RWPE1 (cell line): ENCODE results near the gene GPR176.

ENCODE experiments used
- CTCF ChIA-PET: fragments of 350-600 bp; sonication (Branson Sonifier 250); formaldehyde crosslinking; extraction: SDS; loops from one replicate; lab custom pipeline; 2021; lab: Yijun Ruan, JAX
- POLR2A ChIA-PET: fragments of 400-600 bp; formaldehyde crosslinking; extraction: SDS; loops from one replicate; lab custom pipeline; 2020; ENCODE audit warnings: antibody characterized with exemption; ENCODE audit not compliant: low non-redundant PET; lab: Yijun Ruan, JAX
- DNase-seq: peaks from one replicate; pipeline ENCODE4 v3.0.0; 2012; ENCODE audit warnings: low spot score
- H3K27ac ChIP-seq: fragments of 450-650 bp; 2 replicates; pipeline ENCODE4 v1.5.1; 2017
- TF ChIP-seq, protein P1 (sequence below): fragments of 450-650 bp; conservative IDR thresholded peaks from 2 replicates; pipeline ENCODE4 v1.5.1; 2017; ENCODE audit warnings: low read depth, mild to moderate bottlenecking

GPR176 gene

GRCh38 chr15:39784125-39784524 is 135.9 kb downstream of the GPR176 start:
- TF ChIP-seq, protein P1, sequence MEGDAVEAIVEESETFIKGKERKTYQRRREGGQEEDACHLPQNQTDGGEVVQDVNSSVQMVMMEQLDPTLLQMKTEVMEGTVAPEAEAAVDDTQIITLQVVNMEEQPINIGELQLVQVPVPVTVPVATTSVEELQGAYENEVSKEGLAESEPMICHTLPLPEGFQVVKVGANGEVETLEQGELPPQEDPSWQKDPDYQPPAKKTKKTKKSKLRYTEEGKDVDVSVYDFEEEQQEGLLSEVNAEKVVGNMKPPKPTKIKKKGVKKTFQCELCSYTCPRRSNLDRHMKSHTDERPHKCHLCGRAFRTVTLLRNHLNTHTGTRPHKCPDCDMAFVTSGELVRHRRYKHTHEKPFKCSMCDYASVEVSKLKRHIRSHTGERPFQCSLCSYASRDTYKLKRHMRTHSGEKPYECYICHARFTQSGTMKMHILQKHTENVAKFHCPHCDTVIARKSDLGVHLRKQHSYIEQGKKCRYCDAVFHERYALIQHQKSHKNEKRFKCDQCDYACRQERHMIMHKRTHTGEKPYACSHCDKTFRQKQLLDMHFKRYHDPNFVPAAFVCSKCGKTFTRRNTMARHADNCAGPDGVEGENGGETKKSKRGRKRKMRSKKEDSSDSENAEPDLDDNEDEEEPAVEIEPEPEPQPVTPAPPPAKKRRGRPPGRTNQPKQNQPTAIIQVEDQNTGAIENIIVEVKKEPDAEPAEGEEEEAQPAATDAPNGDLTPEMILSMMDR, result no peak
- ChIA-PET POLR2A (no interaction called here), CTCF (no interaction called here)
- H3K27ac ChIP-seq, result no peak overlapping the region
- no peak for DNase-seq

DNA sequence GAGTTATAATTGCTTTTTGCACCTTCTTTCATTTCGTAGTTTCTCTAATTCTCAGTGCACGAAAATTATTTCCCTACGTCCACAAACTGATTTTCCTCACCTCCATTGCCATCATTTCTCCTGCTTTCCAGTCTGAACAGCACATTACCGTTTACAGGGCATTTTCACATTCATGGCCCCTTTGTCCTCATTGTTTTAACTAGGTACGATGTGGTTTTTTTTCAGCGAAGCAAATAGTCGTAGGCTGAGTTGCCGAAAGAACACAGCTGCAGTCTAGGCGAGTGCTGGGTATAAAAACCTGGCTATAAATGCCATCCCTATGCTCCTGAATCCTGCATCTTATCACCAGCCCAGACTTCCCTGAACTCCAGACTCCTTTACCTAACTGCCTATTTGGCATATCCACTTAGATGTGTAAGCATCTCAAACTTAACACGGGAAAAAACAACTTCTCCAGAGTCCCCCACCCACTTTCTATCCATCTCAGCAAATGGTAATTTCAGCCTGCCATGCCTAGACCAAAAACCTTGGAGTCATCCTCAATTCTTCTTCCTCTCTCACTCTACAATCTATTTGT is 136.7 kb downstream of the GPR176 start:
- POLR2A ChIA-PET, result interaction anchor here (1.0 kb wide), 1 partner anchor 137 kb away, joined by 3 read pairs; the partner anchor contains the start of gene GPR176
- CTCF ChIA-PET, result interaction anchor here (0.6 kb wide), 2 partner anchors 22 to 188 kb away, joined by 3 to 4 read pairs; no protein-coding TSS in a partner anchor

GRCh38 chr15:39782441-39783138 is 137.5 kb downstream of the GPR176 start, which contains the start of gene FSIP1:
Gene FSIP1 (minus strand): TSS chr15:39782841. CDS start chr15:39776524, 6,317 bp downstream.
- CTCF ChIA-PET, result interaction anchor here (0.6 kb wide), 2 partner anchors 23 to 188 kb away, joined by 3 to 4 read pairs; no protein-coding TSS in a partner anchor
- DNase-seq, result peak; percentile 99
- POLR2A ChIA-PET, result interaction anchor here (1.0 kb wide), 1 partner anchor 138 kb away, joined by 3 read pairs; the partner anchor contains the start of gene GPR176

More for the DNA sequence above, 136.7 kb downstream of the GPR176 start:
- H3K27ac ChIP-seq, result peak overlapping the region; percentile 83; the same call in 1 of the 2 replicates
- TF ChIP-seq, protein P1, result no peak
- peak; percentile 26 for DNase-seq

DNA sequence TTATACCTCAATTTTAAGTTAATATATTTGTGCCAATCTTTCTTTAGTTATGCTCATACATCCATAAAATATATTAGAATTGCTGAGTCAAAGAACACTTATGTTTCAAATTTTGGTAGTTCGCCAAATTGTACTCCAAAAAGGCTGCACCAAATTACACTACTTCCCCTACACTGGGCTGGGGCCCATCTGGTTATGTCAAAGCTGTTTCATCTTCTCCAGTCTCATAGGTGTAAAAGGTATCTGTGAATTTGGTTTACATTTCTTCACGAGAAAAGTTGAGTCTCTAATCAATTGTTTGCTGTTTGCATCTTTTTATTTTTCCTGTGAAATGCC is 138.1 kb downstream of the GPR176 start:
- TF ChIP-seq, protein P1, result no peak
- DNase-seq, result no peak
- ChIA-PET POLR2A (no interaction called here), CTCF (no interaction called here)
- H3K27ac ChIP-seq, result peak overlapping the region; percentile 83

More at GRCh38 chr15:39782441-39783138, 137.5 kb downstream of the GPR176 start, which contains the start of gene FSIP1:
- H3K27ac ChIP-seq, result peak within 1 kb of the TSS; percentile 83
- TF ChIP-seq, protein P1, result no peak

GRCh38 chr15:39781147-39781966 is 138.7 kb downstream of the GPR176 start:
- POLR2A ChIA-PET, result no interaction called here
- H3K27ac ChIP-seq, result no peak overlapping the region
- DNase-seq, result no peak
- CTCF ChIA-PET, result no interaction called here
- TF ChIP-seq, protein P1, result no peak

DNA sequence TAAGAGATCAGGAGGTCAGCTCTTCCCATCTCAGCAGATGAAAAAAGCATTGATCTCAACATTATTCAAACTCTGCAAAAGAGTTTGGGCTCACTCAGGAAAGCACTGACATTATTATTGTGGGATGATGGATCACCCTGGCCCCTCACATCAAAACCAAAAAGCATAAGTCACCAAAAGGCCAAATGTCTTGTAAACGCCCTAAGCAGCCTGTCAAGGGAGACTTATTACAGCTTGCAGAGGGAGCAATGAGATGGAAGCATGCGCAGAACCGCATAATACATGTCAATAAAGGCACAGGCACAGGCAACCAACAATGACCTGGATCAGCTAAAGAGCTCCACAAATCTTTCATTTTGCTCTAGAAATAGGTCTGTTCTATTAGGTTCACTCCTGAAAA is 142.0 kb downstream of the GPR176 start:
- ChIA-PET POLR2A (no interaction called here), CTCF (no interaction called here)
- DNase-seq, result no peak
- TF ChIP-seq, protein P1, result no peak
- H3K27ac ChIP-seq, result no peak overlapping the region
